ENCODE measurements around the gene KDM7A. TPM values are rescaled to one million over a fixed set of nuclear protein-coding genes. Genes with fewer than 3 reads are reported as not detected.

KDM7A gene
- total and polyA plus RNA-seq, 9 of the 15 experiments (the other 6 are each of a cell fraction or from before 2014, with no cell fraction given): 0.90 to 8.4 (median 7.0) TPM

DNA sequence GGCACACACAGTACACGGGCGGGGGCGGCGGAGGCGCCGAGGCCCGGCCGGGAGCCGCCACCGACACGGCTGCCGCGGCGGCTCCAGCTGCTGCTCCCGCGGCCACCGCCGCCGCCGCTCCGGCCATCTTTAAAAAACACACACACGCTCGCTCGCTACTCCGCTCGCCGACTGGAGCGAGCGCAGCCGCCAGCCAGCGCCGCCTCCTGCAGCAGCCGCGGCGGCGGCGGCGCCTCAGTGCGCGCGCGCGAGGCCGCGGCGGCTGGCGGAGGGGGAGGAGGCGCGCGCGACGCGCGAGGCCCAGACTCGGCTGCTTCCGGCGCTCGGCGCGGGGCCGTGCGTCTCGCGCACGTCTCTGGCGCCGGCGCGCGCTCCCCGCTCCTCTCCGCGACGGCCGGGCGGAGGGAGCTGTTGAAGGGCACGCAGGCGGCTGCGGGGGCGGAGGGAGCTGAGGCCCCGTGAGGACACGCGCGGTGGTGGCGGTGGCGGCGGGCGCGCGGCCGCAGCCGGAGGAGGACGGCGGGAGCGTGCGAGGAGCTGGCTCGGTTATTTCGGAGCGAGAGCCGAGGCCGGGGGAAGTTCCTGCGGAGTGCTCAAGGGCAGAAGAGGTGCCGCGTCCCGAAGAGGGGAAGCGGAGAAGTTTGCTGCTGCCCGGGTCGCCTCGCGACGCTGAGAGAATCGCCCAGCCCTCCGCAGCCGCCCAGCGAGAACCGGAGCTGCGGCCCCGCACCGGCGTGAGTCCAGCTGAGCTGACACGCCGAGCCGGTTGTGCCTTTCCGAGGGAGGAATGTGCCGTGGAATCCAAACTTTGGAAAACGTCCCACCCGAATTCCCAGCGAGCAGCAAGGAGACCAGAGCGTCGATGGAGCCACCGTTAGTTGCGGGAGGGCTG, at the start of gene KDM7A (continued):
- TF ChIP-seq ILK (tag; IDR thresholded peaks at IDR 0.05; ENCODE audit: borderline replicate concordance, low read depth) (no peak), ARID1B (IDR thresholded peaks at IDR 0.05) (no peak; the same call in 1 of the 2 replicates), SETDB1 (IDR thresholded peaks at IDR 0.05; ENCODE audit: low read length) (no peak), FOXA3 (CRISPR knock-in tag; conservative IDR thresholded peaks at IDR 0.05 in 1 of 2, IDR thresholded peaks at IDR 0.05 in 1 of 2) (peak in 1 of 2 experiments; percentile 77; a peak in 2 of 4 replicates), HMG20A (CRISPR knock-in tag; conservative IDR thresholded peaks at IDR 0.05) (no peak), RBM39 (optimal IDR thresholded peaks at IDR 0.05; ENCODE audit: low read depth, low read length) (no peak), NFE2L1 (tag; IDR thresholded peaks at IDR 0.05; ENCODE audit: borderline replicate concordance, low read depth) (no peak), MXI1 (IDR thresholded peaks at IDR 0.05; ENCODE audit: low read depth, low read length) (no peak), KDM2B (CRISPR knock-in tag; IDR thresholded peaks at IDR 0.05) (peak; percentile 97; the same call in 1 of the 2 replicates), POLR3G (IDR thresholded peaks at IDR 0.05; ENCODE audit: extremely low read depth, insufficient read length, insufficient replicate concordance) (no peak)
- TF ChIP-seq, protein P1, sequence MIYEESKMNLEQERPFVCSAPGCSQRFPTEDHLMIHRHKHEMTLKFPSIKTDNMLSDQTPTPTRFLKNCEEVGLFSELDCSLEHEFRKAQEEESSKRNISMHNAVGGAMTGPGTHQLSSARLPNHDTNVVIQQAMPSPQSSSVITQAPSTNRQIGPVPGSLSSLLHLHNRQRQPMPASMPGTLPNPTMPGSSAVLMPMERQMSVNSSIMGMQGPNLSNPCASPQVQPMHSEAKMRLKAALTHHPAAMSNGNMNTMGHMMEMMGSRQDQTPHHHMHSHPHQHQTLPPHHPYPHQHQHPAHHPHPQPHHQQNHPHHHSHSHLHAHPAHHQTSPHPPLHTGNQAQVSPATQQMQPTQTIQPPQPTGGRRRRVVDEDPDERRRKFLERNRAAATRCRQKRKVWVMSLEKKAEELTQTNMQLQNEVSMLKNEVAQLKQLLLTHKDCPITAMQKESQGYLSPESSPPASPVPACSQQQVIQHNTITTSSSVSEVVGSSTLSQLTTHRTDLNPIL (CRISPR knock-in tag; IDR thresholded peaks at IDR 0.05): no peak
- TF ChIP-seq, protein P2, sequence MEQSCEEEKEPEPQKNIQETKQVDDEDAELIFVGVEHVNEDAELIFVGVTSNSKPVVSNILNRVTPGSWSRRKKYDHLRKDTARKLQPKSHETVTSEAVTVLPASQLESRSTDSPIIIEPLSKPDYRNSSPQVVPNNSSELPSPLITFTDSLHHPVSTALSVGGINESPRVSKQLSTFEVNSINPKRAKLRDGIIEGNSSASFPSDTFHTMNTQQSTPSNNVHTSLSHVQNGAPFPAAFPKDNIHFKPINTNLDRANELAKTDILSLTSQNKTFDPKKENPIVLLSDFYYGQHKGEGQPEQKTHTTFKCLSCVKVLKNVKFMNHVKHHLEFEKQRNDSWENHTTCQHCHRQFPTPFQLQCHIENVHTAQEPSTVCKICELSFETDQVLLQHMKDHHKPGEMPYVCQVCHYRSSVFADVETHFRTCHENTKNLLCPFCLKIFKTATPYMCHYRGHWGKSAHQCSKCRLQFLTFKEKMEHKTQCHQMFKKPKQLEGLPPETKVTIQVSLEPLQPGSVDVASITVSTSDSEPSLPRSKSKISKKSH (CRISPR knock-in tag; IDR thresholded peaks at IDR 0.05): no peak
- TF ChIP-seq, protein P3, sequence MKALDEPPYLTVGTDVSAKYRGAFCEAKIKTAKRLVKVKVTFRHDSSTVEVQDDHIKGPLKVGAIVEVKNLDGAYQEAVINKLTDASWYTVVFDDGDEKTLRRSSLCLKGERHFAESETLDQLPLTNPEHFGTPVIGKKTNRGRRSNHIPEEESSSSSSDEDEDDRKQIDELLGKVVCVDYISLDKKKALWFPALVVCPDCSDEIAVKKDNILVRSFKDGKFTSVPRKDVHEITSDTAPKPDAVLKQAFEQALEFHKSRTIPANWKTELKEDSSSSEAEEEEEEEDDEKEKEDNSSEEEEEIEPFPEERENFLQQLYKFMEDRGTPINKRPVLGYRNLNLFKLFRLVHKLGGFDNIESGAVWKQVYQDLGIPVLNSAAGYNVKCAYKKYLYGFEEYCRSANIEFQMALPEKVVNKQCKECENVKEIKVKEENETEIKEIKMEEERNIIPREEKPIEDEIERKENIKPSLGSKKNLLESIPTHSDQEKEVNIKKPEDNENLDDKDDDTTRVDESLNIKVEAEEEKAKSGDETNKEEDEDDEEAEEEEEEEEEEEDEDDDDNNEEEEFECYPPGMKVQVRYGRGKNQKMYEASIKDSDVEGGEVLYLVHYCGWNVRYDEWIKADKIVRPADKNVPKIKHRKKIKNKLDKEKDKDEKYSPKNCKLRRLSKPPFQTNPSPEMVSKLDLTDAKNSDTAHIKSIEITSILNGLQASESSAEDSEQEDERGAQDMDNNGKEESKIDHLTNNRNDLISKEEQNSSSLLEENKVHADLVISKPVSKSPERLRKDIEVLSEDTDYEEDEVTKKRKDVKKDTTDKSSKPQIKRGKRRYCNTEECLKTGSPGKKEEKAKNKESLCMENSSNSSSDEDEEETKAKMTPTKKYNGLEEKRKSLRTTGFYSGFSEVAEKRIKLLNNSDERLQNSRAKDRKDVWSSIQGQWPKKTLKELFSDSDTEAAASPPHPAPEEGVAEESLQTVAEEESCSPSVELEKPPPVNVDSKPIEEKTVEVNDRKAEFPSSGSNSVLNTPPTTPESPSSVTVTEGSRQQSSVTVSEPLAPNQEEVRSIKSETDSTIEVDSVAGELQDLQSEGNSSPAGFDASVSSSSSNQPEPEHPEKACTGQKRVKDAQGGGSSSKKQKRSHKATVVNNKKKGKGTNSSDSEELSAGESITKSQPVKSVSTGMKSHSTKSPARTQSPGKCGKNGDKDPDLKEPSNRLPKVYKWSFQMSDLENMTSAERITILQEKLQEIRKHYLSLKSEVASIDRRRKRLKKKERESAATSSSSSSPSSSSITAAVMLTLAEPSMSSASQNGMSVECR (CRISPR knock-in tag; IDR thresholded peaks at IDR 0.05): peak; percentile 63; the same call in 1 of the 2 replicates

Data from K562 (cell line).